Fibroblast of peridontal ligament (primary cell): Measurements from ENCODE around the gene IRF2BPL.

Source experiments
- DNase-seq: peaks from one replicate; pipeline ENCODE4 v3.0.0-alpha.2; 2010; ENCODE audit errors: extremely low read depth

Gene IRF2BPL

DNA sequence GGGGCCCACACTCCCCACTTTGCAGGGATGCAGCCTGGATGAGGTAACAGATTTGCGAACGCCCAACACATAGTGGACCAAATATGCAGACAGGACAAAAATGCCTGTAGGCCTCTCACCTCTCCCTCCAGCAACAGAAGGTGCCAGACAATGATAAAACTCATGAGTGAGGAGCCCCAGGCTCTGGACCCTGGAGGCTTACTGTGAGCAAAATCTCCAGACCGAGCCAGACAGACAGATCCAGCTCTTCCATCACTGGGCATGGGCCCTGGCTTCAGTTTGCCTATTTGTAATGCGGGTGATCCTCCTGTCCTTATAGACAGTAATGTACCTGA, 42.3 kb downstream of the IRF2BPL start:
- DNase-seq, result no peak

DNA sequence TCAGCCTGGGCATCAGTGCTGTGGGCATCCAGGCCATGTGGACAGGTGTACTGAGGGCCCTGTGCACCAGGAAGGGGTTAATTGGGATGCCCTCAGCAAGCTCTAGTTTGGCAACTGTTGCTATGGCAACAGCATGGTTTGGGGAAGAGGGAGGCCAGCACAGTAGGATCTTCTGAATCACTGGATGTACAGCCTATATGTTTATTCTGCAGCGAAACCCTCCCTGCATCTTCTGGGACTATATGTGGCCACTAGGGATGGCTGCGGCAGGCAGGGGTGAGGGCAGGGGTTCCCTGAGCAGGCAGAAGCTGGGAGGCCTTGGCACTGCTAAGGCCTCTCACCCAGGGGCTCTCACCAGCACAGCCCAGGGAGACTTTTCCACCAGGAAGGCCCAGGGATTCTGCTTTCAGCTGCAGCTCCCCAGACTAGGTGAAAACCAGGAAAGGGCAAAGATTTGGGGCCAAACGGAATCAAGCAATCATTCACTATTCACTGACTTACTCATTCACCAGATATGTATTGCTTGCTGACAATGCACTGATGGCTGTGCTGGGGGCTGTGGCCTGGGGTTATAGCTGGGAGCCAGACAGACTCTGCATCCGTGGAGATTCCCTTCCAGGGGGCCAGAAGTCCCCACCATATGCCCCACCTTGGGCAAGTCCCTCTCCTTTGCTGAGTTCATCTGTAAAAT, 42.8 kb downstream of the IRF2BPL start:
- DNase-seq, result no peak

DNA sequence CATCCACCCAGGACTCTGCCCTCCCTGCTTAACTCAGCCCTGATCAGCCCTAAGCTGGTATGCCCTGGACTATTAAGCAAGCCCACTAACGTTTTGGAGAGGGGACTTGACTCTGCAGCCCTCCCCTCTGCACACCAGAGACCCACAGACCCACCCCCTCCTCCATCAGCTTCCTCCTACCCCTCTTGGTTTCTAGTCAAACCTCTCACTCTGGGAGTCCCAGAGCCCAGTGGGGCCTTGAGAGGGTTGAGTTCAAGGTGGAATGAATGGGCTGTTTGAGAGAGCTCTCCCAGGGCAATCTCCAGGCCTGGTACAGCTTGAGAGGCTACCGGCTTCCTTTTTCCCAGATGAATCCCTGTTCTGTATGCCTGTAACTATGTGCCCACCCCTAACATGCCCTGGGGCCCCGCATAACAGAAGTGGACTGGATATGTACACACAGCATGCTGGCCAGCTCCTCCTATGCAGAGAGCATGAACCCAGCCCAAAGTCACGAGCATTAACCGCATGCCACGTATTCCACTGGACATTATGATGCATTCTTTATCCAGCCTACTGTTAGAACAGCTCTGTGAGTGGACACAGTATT, 43.6 kb downstream of the IRF2BPL start:
- DNase-seq, result no peak

DNA sequence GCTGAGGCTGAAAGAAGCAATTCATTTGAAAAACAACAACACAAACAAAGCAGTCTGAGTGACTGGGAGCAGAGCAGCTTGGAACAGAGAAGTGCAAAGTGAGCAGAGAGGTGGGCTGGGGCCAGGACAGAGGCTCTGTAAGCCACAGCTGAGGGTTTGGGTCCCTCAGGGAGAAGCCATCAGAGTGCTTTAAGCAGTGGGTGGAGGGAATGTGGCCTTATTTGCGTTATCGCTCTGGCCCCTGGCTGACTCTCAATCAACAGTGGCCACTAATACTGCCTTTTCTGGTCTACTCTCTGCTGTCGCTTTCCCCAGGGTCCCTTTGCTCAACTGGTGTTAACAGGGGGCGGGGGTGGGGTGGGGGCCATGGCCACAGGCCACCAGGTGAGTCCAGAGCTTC, 44.2 kb downstream of the IRF2BPL start:
- DNase-seq, result no peak

DNA sequence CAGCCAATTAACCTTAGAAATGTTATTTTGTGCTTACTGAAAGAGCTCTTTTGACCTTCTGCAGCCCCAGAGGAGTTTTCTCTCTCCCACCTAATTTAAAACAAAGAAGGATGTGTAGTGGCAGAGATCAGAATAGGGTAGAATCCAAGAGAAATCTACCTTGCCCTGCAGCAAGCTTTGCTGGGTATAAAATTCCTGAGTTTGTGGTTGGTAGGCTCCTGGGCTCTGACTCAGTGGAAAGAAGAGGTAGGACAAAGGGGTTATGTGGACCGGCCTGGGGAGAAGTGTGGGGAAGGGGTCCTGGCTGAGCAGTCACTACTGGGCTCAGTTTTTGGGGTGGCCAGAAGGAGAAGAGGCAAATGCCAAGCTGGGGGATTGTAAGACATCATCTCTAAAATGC, 46.8 kb downstream of the IRF2BPL start:
- DNase-seq, result no peak

DNA sequence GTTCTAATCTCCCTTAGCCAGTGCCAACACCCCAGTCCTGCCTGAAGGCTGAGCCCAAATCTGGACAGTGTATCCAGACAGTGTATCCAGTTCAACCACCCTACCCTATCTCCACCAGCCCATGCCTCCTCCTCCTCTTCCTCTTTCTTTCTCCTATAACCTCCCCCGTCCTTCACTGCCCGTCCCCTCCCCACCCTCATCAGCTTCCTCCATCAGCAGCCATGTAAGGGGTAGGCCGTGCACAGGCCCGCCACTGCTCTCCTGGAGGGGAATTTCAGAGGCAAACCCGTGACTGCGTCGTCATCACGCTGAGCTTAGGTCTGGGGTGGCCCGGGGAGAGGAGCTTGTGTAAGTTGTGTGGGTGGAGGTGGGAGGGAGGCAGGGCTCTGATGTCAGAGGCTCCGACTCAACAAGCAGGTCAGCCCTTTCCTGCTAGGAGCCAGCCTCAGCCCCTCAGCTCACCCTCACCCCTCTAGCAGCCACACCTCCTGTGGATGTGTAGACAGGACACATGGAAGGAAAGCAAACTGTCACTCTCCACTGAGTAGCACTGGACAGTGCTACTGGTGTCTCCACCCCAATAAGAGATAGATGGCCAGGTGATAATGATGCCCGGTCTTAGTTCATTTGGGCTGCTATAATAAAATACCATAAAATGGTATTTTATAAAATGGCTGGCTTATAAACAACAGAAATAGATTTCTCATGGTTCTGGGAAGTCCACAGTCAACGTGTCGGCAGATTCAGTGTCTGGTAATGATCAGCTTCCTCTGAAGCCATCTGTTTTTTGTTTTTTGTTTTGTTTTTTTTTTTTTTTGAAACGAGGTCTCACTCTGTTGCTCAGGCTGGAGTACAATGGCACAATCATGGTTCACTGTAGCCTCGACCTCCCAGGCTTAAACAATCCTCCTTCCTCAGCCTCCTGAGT, 50.5 kb downstream of the IRF2BPL start:
- peak; percentile 34 for DNase-seq

DNA sequence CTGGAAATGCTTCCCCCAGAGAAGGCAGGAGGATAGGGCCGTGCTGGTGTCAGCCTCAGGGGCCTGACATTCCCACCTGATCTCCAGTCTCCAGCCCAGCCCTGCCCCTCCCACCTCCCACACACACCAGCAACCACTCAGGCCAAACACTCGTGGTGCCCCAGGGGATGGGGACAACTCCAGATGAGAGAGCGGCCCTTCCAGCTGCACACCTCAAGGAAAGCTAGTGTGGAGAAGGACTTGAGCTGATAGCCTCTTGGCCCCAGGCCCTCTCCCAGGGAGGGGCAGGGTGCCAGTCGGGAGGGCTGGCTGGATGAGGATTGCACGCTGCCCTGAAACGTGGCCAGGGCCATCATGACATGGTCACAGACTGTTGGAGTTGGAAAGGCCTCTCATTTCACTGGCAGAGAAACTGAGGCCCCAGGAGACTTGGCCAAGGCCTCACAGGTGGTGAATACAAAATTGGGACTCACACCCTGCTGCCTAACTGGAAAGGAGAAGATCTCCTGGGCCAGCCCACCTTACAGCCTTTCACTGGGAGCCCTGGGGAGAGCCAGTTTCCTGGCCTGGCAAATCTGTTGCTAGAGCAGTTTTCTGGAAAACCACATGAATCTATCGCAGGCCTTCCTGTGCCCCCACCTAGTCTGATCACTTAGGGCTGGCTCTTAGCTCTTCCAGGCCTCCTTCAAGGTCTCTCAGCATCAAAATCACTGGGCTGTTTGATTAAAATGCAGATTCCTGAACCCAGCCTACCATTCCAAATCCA, 52.1 kb downstream of the IRF2BPL start:
- DNase-seq, result no peak

DNA sequence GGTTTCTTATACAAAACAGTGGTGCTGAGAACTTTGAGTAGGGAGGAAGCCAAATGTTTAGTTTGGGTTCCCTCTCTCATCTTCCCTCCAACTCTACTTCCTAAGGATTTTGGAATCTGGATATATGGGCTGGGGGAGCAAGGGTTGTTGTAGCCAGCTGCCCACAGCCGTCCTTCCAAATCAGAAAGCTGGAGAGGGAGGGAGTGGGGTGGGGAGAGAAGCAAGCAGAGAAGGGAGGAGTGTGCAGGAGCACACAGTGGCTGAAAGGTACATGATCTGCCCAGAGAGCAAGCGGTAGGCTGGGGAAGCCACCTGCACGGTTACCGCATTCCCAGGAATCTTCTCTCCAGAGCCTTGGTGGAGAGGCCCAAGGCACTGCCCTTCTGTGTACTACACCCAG, 52.7 kb downstream of the IRF2BPL start:
- DNase-seq, result no peak

DNA sequence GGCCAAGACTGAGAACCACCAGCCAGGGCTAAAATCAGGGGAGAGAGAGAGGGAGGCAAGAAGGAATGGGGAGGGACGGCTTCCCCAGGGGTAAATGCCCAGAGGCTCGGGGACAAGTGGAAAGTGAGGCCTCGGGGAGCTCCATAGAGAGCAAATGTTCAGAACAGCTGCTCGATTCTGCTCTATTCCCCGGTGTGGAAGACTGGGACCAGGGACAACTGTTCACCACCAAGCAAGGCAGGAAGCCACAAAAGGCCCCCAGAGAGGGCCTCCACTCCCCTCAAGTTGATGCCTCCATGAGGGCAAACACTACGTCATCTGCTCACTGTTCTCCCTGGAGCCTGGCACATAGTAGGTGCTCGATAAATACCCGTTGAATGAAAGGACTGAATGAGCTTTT, 53.5 kb downstream of the IRF2BPL start:
- no peak for DNase-seq
